Bladder microvascular endothelial cell (primary cell): Measurements from ENCODE around the gene RNASE2. TPM values are rescaled to one million over a fixed set of nuclear protein-coding genes. Genes with fewer than 3 reads are reported as not detected.

Experiments
- total RNA-seq: library from RNA; depleted of rRNA; stranded (reverse); fragments of >200 nt; gene quantifications from 2 replicates; pipeline ENCODE4 v1.2.3, GENCODE V29; 2014

RNASE2 gene
- total RNA-seq, result not detected in 2 replicates

GRCh38 chr14:20954736-20955537, at the start of gene RNASE2:
TSS of gene RNASE2 (plus strand) at chr14:20955487. CDS start at chr14:20955772, 285 bp downstream.

GRCh38 chr14:20989787-20990600, 34.7 kb downstream of the RNASE2 start, which contains the start of gene METTL17:
TSS of gene METTL17 (plus strand) at chr14:20989980. CDS start at chr14:20990003, 23 bp downstream.

GRCh38 chr14:20998674-20999366, 43.5 kb downstream of the RNASE2 start, which contains the start of gene SLC39A2:
TSS of gene SLC39A2 (plus strand) at chr14:20999293. CDS start at chr14:20999447, 154 bp downstream.

Other genes starting within 250 kb of the RNASE2 start
- gene EDDM3A, start 209.6 kb upstream of the RNASE2 start, total RNA-seq, result not detected in 2 replicates
- gene EDDM3B, start 187.1 kb upstream of the RNASE2 start, total RNA-seq, result not detected in 2 replicates
- not detected in 2 replicates for gene RNASE6, start 174.2 kb upstream of the RNASE2 start, total RNA-seq
- 39.1 and 99.4 TPM in 2 replicates for gene RNASE1, start 152.6 kb upstream of the RNASE2 start, total RNA-seq
- gene RNASE3, start 64.1 kb upstream of the RNASE2 start, total RNA-seq, result not detected in 2 replicates
- 20.6 and 22.3 TPM in 2 replicates for gene METTL17, start 34.5 kb downstream of the RNASE2 start, total RNA-seq
- not detected in 2 replicates for gene SLC39A2, start 43.8 kb downstream of the RNASE2 start, total RNA-seq
- gene NDRG2, start 69.6 kb downstream of the RNASE2 start, total RNA-seq, result 0.65 and 1.5 TPM in 2 replicates
- not detected in 2 replicates for gene TPPP2, start 74.7 kb downstream of the RNASE2 start, total RNA-seq
- gene RNASE13, start 79.3 kb downstream of the RNASE2 start, total RNA-seq, result not detected in 2 replicates
- gene RNASE7, start 86.9 kb downstream of the RNASE2 start, total RNA-seq, result not detected in 2 replicates
- gene RNASE8, start 102.3 kb downstream of the RNASE2 start, total RNA-seq, result not detected in 2 replicates
- gene ARHGEF40, start 114.8 kb downstream of the RNASE2 start, total RNA-seq, result 3.1 and 9.9 TPM in 2 replicates
- 3.2 and 5.2 TPM in 2 replicates for gene ZNF219, start 143.2 kb downstream of the RNASE2 start, total RNA-seq
- gene TMEM253, start 145.6 kb downstream of the RNASE2 start, total RNA-seq, result 0.13 TPM in 1 of 2 replicates, not detected in the other
- gene OR5AU1, start 200.6 kb downstream of the RNASE2 start, total RNA-seq, result not detected in 2 replicates